SW480 (cell line): Measurements from ENCODE around the gene KRT75.
A peak's percentile ranks its signal among the peaks of the same experiment; 100 is the strongest.
"Not testable (repeated sequence)": the region's sequence is repeated elsewhere in the genome, so short reads cannot be mapped to it uniquely, and the experiment has no call there.

Experiments
- DNase-seq: peaks from one replicate; pipeline ENCODE4 v3.0.0-alpha.2; 2016; ENCODE audit warnings: low spot score

KRT75 gene

GRCh38 chr12:52434081-52434733 is at the start of gene KRT75:
Gene KRT75 (minus strand): TSS chr12:52434371. CDS start chr12:52434304, 67 bp downstream.
- peak; percentile 43 for DNase-seq

DNA sequence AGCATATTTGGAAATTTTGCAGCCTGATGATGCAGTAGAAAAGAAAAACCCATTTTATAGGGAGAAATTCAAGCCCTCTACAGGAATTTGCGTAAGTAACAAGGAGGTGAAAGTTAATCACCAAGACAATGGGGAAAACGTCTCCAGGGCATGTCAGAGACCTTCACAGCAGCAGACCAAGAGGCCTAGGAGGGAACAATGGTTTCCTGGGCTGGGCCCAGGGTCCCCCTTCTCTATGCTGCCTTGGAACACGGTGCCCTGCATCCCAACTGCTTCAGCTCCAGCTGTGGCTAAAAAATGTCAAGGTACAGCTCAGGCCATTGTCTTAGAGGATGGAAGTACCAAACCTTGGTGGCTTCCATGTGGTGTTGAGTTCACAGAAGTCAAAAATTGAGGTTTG is 45.9 kb upstream of the KRT75 start:
- DNase-seq: no peak

DNA sequence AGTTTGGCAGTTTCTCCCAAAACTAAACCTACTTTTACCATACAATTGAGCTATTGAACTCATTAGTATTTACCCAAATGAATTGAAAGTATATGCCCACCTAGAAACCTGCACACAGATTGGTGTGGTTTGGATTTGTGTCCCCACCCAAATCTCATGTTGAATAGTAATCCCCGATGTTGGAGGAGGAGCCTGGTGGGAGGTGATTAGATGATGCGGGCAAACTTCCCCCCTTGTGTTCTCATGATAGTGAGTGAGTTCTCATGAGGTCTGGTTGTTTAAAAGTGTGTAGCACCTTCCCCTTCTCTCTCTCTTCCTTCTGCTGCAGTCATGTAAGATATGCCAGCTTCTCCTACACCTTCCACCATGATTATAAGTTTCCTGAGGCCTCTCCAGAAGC is 43.5 kb upstream of the KRT75 start:
- DNase-seq: no peak

DNA sequence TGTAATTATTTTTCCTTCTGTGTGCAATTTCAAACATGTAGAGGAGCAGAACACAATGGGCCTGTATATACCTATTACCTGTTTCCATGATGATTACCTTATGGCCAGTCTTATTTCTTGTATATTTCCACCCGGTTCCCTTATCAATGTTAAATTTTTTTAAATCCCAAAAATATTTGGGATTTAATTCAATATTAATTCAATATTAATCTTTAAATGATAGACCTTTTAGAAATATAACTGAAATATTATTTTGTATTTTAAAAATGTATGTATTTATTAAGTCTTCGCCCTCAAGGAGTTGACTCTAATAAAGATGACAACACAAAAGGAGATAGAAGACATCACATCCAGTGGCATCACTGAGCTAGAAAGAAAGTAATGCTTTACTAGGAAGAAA is 40.0 kb upstream of the KRT75 start:
- no peak for DNase-seq

GRCh38 chr12:52473768-52474167 is 39.6 kb upstream of the KRT75 start, which contains the start of gene KRT6C:
Gene KRT6C (minus strand): TSS chr12:52473805. CDS start chr12:52473737, 68 bp downstream.
- no peak for DNase-seq

GRCh38 chr12:52469853-52470252 is 35.7 kb upstream of the KRT75 start:
- DNase-seq: no peak

GRCh38 chr12:52464897-52465296 is 30.7 kb upstream of the KRT75 start:
- no peak for DNase-seq

DNA sequence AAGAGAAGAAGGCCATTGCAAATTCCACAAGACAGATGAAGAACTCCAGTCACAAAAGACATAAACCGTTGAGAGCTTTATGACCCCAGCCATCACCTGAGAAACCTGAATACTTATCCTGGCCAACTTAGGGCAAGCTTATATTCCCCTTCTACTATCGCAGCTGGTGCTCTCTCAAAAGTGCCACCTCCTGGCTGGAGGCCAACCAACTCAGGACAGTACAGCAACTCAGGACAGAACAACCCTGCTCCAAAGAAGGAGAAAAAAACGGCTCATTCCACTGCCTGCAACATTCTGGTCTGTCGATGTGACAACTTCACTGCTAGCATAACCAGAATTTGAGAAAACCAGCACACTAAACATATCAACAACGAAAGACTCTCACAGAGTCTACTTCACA is 27.5 kb upstream of the KRT75 start:
- no peak for DNase-seq

GRCh38 chr12:52458861-52459260 is 24.7 kb upstream of the KRT75 start:
- no peak for DNase-seq

GRCh38 chr12:52455821-52456220 is 21.6 kb upstream of the KRT75 start:
- no peak for DNase-seq

DNA sequence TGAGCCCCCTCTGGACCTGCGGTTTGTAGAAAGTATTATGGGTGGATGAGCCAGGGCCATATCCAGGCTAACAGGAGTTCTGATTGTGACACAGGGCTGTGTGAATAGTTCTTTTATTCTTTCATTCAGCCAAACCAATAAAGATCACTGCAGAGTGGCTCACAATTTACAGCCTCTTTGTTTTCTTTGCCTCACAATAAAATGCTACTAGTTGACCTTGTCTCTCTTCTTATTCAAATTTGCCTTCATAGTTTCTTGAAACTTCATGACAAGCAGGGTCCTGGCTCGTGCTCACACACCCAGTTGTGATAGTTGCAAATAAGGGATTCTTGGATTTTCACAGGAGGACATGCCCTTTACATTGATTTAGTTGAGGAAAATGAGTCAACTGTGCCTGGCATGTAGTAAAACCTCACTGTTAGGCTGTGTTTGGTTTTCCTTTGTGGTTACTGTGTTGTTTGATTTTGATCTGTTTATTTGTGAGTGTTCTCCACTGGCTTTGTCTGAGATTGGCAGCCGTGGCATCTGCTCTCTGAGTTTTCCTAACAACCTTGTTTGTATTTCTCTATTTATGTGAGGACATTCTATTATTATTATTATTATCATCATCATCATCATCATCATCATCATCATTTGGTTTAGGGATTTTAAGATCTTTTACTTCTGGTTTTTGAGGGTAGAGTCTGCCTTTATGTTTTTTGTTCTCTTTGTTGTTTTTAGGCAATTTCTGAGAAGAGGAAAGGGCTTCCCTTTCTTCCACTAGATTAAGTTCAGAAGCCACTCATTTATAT is 20.4 kb upstream of the KRT75 start:
- DNase-seq: peak; percentile 80

DNA sequence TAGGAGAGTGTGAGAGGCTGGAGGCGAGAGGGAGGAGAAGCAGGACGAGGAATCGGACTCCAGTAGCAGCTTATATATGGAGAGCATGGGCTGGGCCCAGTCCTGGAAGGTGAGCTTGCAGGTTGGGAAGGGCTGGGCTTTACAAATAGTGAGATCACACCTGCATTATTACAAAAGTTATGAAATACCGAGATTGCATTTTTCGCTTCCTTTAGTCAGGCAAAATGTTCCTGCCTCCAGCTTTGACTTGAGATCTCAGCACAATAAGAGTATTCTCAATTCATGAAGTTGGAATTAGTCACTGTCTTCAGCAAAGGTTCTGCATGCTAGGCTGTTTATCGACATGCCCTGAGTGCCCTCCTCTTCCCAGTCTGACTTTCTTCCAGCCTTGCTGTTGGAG is 17.9 kb upstream of the KRT75 start, which contains the start of gene KRT6B:
TSS of gene KRT6B (minus strand) at position 46 of the 400 bp plus-strand sequence. CDS start 68 bp downstream, outside the sequence.
- DNase-seq: no peak

GRCh38 chr12:52448228-52448627 is 14.1 kb upstream of the KRT75 start:
- DNase-seq: no peak

DNA sequence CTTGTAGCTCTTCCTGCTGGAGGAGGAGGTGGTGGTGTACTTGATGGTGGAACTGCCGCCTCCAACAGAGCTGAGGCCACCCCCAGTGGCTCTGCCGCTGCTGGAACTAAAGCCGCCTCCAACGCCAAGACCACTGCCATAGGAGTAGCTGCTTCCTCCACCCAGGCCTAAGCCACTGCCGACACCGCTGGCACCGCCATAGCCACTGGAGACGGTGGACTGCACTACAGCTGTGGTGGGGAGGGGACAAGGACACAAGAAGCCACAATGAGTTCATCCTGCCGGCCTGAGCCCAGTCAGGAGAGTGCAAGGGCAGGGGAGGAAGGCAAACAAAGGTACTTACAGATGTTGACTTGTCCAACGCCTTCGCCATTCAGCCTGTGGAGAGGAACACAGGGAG is 13.0 kb upstream of the KRT75 start:
- not testable (repeated sequence) for DNase-seq

GRCh38 chr12:52446367-52447045 is 12.3 kb upstream of the KRT75 start:
- DNase-seq: no peak

GRCh38 chr12:52445876-52446275 is 11.7 kb upstream of the KRT75 start:
- DNase-seq: no peak

DNA sequence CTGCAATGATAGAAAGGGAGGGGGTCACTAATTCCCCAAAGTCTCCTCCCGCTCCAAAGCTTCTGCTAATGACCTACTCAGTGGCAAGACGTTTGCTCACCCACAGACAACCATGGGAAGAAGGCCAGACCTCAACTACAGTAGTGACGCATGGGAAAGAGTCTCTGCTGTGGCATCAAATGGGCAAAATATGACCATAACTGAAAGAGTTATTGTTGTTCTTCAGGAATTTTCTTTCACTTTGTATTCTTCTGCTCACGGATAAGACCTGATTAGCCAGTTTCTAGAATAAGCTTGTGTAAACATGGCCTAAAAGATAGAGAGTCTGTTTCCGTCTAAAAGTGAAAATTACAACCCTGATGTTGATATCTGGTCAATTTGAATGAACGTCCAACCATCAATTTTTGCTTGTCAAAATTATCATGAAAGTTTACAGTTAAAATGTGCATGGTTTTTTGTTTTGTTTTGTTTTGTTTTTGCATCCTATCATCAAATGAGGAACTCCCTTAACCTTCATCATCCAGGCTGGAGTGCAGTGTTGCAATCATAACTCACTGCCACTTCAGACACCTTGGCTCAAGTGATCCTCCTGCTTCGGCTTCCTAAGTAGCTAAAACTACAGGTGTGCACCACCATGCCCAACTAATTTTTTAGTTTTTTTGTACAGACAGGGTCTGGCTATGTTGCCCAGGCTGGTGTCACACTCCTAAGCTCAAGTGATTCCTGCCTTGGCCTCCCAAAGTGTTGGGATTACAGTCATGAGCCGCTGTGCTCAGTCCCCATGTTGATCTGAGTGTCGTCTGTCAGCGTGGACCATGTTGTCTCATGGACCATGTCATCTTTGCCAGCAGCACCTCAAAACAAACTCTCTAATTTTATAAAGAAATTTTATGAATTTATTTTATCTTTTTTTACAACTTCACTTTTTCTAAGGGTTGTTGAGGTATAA is 10.8 kb upstream of the KRT75 start:
- DNase-seq: no peak

- DNase-seq: no peak
Observed at GRCh38 chr12:52443966-52444365, 9.8 kb upstream of the KRT75 start.

DNA sequence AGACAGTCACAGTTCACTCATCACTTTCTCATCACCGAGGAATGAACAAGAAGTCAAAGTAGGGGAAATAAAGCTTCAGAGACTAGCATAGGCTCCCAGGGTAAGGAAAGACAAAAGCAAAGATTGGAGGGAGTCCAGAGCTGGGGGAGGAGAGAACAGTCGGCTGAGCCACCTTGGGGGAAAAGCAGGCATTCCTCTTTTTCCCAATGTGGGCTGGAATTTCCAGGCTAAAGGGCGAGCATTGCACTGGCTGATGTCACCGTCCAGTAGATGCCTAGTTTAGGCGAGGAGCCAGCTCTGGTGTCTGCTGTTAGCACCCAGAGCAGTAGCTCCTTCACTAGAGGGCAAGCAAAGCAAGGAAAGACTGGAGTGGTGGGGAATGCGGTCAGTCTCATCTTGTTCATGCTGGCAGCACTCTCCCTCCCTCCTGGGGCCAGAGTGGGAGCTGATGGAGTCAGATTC is 8.5 kb upstream of the KRT75 start:
- DNase-seq: peak; percentile 88

DNA sequence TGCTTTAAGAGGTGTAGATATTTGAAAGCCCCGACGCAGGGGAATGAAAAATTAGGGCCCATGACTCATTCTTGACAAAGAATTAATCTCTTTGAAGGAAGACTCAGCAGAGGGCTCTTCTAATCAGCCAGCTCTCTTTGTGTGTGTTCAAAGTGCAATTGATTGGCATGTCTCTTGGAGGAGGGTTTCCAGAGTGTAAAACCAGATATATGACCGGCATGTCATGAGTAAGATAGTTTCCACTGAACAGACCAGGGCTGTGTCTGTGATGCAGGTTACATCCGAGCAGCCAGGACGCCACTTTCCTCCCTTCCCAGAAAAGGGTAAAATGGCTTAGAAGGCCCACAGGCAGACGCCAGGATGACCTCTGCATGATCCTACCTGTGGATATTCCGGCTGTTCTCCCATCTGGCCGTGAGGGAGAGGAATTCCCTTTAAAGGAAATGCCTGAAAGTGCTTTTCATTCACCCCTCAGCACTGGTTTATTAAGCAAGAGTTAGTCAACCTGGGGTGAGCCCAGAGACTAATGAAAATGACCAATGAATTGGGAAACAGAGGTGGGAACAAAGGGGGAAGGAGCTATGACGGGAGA is 7.2 kb upstream of the KRT75 start:
- peak; percentile 96 for DNase-seq

- DNase-seq: peak; percentile 81
Observed at GRCh38 chr12:52440821-52441319, 6.7 kb upstream of the KRT75 start.
